ENCODE results near the gene UGT1A7.

- TF ChIP-seq EZH2 (IDR thresholded peaks at IDR 0.05; ENCODE audit: borderline replicate concordance, low read length), result no peak
- TF ChIP-seq, protein P1, sequence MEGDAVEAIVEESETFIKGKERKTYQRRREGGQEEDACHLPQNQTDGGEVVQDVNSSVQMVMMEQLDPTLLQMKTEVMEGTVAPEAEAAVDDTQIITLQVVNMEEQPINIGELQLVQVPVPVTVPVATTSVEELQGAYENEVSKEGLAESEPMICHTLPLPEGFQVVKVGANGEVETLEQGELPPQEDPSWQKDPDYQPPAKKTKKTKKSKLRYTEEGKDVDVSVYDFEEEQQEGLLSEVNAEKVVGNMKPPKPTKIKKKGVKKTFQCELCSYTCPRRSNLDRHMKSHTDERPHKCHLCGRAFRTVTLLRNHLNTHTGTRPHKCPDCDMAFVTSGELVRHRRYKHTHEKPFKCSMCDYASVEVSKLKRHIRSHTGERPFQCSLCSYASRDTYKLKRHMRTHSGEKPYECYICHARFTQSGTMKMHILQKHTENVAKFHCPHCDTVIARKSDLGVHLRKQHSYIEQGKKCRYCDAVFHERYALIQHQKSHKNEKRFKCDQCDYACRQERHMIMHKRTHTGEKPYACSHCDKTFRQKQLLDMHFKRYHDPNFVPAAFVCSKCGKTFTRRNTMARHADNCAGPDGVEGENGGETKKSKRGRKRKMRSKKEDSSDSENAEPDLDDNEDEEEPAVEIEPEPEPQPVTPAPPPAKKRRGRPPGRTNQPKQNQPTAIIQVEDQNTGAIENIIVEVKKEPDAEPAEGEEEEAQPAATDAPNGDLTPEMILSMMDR (IDR thresholded peaks at IDR 0.05; ENCODE audit: low read length), result no peak
Measured at GRCh38 chr2:233676046-233676445, 5.7 kb upstream of the UGT1A7 start.
